Measurements from ENCODE around the gene PAGE2.

DNA sequence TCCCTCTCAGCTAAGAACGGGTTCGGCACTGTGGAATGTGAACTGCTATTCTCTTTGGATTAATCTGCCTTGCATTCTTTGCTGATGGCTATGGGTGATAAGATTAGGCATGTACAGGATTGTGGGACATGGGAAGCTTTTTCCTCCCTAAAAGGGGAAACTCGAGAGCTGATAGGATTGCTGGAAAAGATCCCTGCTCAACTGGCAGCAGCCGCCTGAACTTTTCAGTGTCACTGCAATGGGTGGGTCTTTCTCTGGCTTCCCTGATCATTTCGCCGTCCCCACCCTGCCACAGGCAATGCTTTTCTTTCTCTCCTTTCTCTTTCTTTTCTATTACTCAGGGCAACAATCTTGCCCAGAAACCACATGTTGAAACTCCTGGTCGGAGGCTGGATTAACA, 20.5 kb downstream of the PAGE2 start:
- TF ChIP-seq, protein P1, sequence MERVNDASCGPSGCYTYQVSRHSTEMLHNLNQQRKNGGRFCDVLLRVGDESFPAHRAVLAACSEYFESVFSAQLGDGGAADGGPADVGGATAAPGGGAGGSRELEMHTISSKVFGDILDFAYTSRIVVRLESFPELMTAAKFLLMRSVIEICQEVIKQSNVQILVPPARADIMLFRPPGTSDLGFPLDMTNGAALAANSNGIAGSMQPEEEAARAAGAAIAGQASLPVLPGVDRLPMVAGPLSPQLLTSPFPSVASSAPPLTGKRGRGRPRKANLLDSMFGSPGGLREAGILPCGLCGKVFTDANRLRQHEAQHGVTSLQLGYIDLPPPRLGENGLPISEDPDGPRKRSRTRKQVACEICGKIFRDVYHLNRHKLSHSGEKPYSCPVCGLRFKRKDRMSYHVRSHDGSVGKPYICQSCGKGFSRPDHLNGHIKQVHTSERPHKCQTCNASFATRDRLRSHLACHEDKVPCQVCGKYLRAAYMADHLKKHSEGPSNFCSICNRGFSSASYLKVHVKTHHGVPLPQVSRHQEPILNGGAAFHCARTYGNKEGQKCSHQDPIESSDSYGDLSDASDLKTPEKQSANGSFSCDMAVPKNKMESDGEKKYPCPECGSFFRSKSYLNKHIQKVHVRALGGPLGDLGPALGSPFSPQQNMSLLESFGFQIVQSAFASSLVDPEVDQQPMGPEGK (CRISPR knock-in tag; IDR thresholded peaks at IDR 0.05; ENCODE audit: borderline replicate concordance) = no peak
- no peak for TF ChIP-seq ZFP3 (CRISPR knock-in tag; IDR thresholded peaks at IDR 0.05)

All from SK-N-SH treated with all-trans-retinoic acid at 6 μM for 48 hours (cell line).